Activated naive CD4-positive, alpha-beta T cell treated with Interleukin-2 at 50 U/mL for 16 hours (primary cell): ENCODE data around the gene CHD6.

Experiments used
- DNase-seq: peaks from one replicate; pipeline ENCODE4 v3.0.0-alpha.2; 2020

CHD6 gene

GRCh38 chr20:41418031-41418430 is 200.1 kb downstream of the CHD6 start:
- DNase-seq = no peak

DNA sequence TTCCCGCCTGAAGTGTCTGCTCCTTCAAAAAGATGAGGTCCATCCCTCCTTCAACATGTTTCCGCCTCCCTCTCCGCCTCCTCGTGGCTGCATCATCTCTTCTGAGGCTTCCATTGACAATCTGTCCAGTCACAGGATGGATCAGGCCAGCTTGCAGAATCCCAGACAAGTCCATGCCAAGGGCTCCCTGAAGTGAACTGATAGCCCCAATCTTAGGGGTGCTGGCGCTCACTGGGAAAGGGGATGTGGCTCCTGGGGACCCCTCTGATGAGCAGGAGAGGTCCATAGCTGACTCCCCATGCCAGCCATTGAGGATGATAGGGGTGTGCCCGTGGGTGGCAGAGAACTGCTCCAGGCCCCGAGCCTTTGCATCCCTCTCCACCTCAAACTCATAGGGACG is 203.0 kb downstream of the CHD6 start:
- no peak for DNase-seq

DNA sequence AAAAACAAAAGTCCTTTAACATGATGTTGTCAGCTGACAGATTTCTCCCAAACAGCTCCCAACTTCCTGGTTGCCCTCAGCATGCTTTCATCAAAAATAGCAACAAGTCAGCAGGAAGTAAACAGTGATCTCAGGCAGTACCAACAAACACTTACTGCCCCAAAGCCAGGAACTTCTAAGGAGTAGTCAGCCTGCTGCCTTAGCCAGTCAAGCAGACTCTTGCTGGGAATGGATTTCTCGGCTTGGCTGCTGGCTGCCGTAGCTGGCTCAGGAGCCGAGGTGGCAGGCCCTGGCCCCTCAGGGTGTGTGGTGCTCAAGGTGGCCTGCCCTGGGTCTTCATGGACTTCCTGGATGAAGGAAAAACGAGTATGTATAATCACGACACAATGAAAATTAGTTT is 205.0 kb downstream of the CHD6 start:
- no peak for DNase-seq

GRCh38 chr20:41412324-41413120 is 205.7 kb downstream of the CHD6 start:
- DNase-seq = no peak

DNA sequence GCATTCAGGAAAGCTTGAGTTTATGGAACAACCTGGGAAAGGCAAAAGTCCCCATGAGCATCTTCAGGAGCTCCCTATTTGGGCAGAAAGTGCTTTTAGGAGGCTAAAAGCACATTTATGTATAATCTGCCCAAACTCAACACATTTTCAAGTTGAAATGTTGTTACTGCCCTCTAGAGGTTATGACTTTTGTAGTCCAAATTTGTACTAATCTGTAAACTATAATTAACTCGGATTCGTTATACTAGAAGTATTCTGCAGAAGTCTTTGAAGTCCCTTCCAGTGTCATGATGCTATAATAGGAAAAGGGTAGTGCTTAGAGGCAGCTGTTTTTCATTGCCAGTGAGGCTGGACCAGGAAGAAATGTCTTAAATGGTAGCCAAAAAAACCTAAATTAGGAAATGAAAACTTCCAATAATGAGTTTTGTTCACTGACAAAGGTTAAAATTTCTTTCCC is 206.8 kb downstream of the CHD6 start:
- DNase-seq = no peak

- DNase-seq = no peak
Measured at GRCh38 chr20:41408986-41409385, 209.2 kb downstream of the CHD6 start.

DNA sequence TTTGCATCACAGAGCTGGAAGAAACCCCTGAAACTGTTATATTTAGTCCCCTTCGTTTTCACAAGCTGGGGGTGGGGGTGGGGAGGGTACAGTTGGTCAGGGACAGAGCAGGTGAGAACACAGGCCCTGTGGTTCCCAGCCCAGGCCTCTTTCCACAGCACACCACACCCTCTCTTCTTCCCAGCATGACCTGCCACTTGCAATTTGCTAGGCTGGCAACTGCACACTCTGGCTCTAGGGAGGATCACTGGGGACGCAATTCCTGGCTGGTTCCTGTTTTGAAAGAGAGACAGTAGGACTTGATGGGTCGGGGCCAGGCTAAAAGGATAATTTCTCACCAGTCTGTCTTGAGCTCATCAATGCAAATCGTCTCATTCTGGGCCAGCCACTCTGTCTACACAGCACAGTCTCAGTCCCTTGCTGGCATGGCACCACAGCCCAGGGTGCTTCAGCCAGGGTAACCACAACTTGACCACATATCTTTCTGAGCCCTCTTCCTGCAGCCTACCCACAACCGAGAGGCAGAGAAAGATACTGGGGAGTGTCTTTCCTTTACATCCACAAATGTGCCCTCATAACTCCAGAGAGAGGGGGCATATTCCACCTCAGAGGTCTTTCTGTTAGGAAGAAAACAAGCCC is 209.9 kb downstream of the CHD6 start:
- DNase-seq = no peak

DNA sequence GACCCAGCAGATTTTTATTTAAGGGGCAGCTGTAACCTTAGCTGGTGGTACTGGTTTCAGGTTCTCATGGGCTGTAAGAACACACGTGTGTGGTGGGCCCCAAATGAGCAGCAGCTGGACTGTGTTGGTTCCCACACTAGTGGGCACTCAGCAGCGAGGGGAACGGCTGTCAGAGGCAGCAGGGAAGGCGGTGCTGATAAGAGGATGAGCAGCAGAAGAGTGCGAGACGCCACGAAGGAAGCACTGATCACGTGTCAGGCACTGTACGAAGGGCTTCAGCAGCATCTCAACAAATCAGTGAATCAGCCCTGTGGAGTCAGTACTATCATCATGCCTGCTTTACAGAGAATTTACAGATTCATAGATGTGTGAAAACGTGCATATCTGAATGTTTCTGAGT is 210.6 kb downstream of the CHD6 start:
- DNase-seq = no peak

DNA sequence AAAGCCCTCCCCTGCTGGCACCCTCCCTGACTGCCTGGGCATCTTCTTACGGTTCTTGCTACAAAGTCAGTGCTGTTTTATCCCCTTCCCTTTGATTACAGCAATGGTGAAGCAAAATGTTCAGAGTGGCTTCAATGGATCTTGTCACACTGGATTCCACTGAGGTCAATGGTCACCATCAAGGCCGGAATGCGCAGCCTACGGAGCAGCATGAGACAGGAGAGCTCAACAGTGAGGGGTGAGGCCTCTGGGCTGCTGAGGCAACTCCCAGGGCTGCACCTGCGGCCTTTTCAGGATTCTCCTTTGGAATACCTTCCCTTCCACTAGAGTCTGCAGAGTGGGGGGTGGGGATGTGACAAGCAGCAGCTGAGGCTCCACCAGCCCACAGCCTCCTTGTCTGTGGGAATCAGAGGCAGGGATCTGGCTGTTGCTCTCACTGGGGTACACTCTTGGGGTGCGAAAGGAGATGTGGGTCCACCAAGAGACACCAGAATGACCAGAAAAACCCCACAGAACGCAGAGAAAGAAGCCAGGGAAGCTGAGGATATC is 211.2 kb downstream of the CHD6 start:
- no peak for DNase-seq

GRCh38 chr20:41406353-41406752 is 211.8 kb downstream of the CHD6 start:
- no peak for DNase-seq

GRCh38 chr20:41405436-41405835 is 212.7 kb downstream of the CHD6 start:
- no peak for DNase-seq

DNA sequence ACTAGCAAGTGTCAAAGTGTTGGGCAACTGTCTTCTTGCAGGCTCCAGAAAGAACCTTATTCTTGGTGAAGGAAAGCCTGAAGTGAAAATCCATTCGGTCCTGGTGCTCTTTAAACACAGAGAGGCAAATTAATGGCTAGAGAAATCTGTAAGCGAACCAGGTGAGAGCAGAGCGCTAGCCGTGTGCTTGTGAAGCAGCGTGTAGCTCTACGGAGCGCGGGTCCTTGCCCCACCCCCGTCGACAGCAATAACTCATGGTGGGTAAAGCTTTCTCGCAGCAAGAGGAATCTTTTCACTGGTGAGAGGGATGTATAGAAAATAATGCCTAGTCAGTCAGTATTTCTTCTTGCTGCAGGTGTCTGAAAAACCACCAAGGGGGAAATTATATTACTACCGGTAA is 214.6 kb downstream of the CHD6 start:
- DNase-seq = no peak

GRCh38 chr20:41398408-41398807 is 219.8 kb downstream of the CHD6 start:
- no peak for DNase-seq

- no peak for DNase-seq
Measured at GRCh38 chr20:41395667-41396664, 222.2 kb downstream of the CHD6 start.

DNA sequence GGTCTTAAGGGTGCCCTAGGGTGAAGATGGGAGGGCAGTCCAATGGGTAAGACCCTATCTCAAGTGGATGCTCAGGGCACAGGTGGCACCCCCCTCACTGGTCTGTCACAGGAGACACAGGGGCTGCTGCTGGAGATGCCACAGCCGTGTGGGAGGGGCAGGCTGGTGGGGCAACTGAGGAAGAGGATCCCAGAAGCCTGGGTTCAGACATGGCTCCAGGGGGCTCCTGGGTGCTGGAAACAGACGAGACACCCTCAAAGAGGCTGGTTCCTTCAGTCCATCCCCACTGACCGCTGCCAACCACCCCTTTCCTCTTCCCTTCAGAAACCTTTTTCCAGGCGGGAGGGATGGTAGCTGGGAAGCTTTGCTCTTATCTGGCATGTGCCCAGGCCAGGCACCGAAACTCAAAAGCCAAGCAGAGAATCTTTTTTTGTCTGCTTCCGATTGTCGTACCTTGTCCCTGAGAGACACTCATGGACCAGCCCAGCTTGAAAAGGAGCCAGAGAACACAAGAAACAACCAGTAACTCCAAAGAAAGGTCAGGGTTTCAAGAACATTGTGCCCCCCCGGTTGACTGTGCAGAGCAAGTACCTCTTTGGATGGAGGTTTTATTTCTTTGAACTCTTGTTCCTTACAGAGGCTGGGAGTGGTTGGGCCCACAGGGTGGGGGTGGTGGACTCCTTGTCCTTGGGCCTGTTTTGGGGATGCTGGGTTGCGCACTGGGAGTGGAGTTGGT is 223.1 kb downstream of the CHD6 start:
- no peak for DNase-seq

GRCh38 chr20:41394081-41394480 is 224.1 kb downstream of the CHD6 start:
- no peak for DNase-seq

- no peak for DNase-seq
Measured at GRCh38 chr20:41393705-41394066, 224.5 kb downstream of the CHD6 start.

- no peak for DNase-seq
Measured at GRCh38 chr20:41392871-41393704, 225.1 kb downstream of the CHD6 start.

DNA sequence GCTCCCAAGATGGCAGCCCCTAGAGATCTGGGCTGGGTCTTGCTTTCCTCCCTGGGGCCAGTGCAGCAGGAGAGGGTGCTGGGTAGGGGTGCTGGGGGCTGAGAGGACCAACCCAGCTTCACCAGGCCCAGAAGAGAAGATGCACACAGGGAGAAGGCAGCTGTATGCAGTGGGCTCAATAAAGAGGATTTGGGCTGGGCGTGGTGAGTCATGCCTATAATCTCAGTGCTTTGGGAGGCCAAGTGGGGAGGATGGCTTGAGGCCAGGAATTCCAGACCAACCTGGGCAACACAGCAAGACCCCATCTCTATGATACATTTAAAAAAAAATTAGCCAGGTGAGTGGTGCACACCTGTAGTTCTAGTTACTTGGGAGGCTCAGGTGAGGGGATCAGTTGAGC is 225.9 kb downstream of the CHD6 start:
- DNase-seq = no peak

- no peak for DNase-seq
Measured at GRCh38 chr20:41391587-41392001, 226.6 kb downstream of the CHD6 start.

GRCh38 chr20:41390889-41391288 is 227.3 kb downstream of the CHD6 start:
- DNase-seq = no peak
